Panc1 (cell line): ENCODE measurements around the gene SCYGR6. TPM values are rescaled to one million over a fixed set of nuclear protein-coding genes. Genes with fewer than 3 reads are reported as not detected.

Source experiments
- ATAC-seq: fragments of 200-7000 bp; cut with Tn5 transposase; 2 replicates; pipeline ENCODE4 v1.9.1; 2020; ENCODE audit warnings: mild to moderate bottlenecking, moderate library complexity
- BruUV-seq: library from RNA; stranded (reverse); fragments of 400-500 nt; replicated peaks from 2 replicates; lab custom pipeline; 2021; lab: Mats Ljungman, UMichigan
- CTCF ChIA-PET: fragments of 300-600 bp; sonication (Branson Sonifier 250); formaldehyde crosslinking; loops from one replicate; lab custom pipeline; 2022; ENCODE audit warnings: antibody characterized with exemption; lab: Charles Lee
- POLR2A ChIA-PET: fragments of 300-600 bp; sonication (Branson Sonifier 250); formaldehyde crosslinking; loops from one replicate; lab custom pipeline; 2022; ENCODE audit warnings: antibody characterized with exemption; lab: Charles Lee
- DNase-seq: peaks from one replicate; pipeline ENCODE4 v3.0.0-alpha.2; 2010; ENCODE audit warnings: low read depth, low spot score
- H3K27ac ChIP-seq: 2 replicates; pipeline ENCODE4 v1.5.1; 2011; ENCODE audit warnings: mild to moderate bottlenecking, low read length, inconsistent platforms
- H3K27me3 ChIP-seq: fragments of 200-500 bp; sonication (Bioruptor generic); 2 replicates; pipeline ENCODE4 v1.6.0; 2014; ENCODE audit warnings: low read length, inconsistent platforms; ENCODE audit not compliant: control insufficient read depth, insufficient read depth
- H3K36me3 ChIP-seq: fragments of 200-500 bp; sonication (Bioruptor generic); 2 replicates; pipeline ENCODE4 v1.5.1; 2014; ENCODE audit warnings: inconsistent platforms, mild to moderate bottlenecking, low read length, moderate library complexity; ENCODE audit not compliant: control insufficient read depth, insufficient read depth
- H3K4me1 ChIP-seq: 2 replicates; pipeline ENCODE4 v1.5.1; 2011; ENCODE audit warnings: inconsistent platforms, mild to moderate bottlenecking, low read length, moderate library complexity; ENCODE audit not compliant: control insufficient read depth, insufficient read depth
- H3K4me3 ChIP-seq, 2 experiments: 2 replicates each; pipeline ENCODE4 v1.5.1; 2011 to 2012; ENCODE audit warnings: low read depth in 2 of 2, low read length in 2 of 2, mild to moderate bottlenecking in 2 of 2, inconsistent platforms in 1 of 2, moderate library complexity in 1 of 2
- H3K9me3 ChIP-seq: fragments of 200-500 bp; sonication (Bioruptor generic); 2 replicates; pipeline ENCODE4 v1.5.1; 2014; ENCODE audit warnings: low read depth, mild to moderate bottlenecking, inconsistent platforms, low read length, moderate library complexity; ENCODE audit not compliant: control insufficient read depth, insufficient read depth
- POLR2AphosphoS5 ChIP-seq: IDR thresholded peaks from 2 replicates; pipeline ENCODE4 v1.6.1; 2012; ENCODE audit warnings: mild to moderate bottlenecking, low read depth, low read length, moderate library complexity
- SIN3A ChIP-seq: IDR thresholded peaks from 2 replicates; pipeline ENCODE4 v1.6.1; 2012; ENCODE audit warnings: low read depth, mild to moderate bottlenecking, low read length, moderate library complexity, borderline replicate concordance; ENCODE audit not compliant: insufficient read depth
- TCF7L2 ChIP-seq: IDR thresholded peaks from 2 replicates; pipeline ENCODE4 v1.6.1; 2011; ENCODE audit warnings: mild to moderate bottlenecking, low read depth, low read length, inconsistent platforms
- in situ Hi-C: cut with HindIII; loops from 2 replicates; pipeline ENCODE4 v1.10.0; 2016; ENCODE audit warnings: low sequenced_read_pairs, low pct_unique_long_range_greater_than_20kb
- intact Hi-C: fragments of 100-400 bp; cut with micrococcal nuclease; formaldehyde crosslinking; loops from one replicate; pipeline ENCODE4 v1.10.0; 2022; ENCODE audit not compliant: unreplicated experiment
- total RNA-seq: library from RNA; stranded (reverse); gene quantifications from one replicate; pipeline ENCODE4 v1.2.1, GENCODE V29; 2021; ENCODE audit not compliant: unreplicated experiment
- TF ChIP-seq, protein P1 (sequence below), 2 experiments: IDR thresholded peaks; 2 replicates each; pipeline ENCODE4 v1.6.1; 2011 to 2012; ENCODE audit warnings: low read depth in 2 of 2, control low read depth in 1 of 2, low read length in 1 of 2, mild to moderate bottlenecking in 1 of 2, moderate library complexity in 1 of 2; ENCODE audit not compliant: insufficient read depth in 1 of 2
- TF ChIP-seq, protein P2 (sequence below): fragments of 450-650 bp; IDR thresholded peaks from 2 replicates; pipeline ENCODE4 v1.5.1; 2017; ENCODE audit warnings: mild to moderate bottlenecking

The SCYGR6 gene
- total RNA-seq, 1 experiment from 2014 or later = not detected

DNA sequence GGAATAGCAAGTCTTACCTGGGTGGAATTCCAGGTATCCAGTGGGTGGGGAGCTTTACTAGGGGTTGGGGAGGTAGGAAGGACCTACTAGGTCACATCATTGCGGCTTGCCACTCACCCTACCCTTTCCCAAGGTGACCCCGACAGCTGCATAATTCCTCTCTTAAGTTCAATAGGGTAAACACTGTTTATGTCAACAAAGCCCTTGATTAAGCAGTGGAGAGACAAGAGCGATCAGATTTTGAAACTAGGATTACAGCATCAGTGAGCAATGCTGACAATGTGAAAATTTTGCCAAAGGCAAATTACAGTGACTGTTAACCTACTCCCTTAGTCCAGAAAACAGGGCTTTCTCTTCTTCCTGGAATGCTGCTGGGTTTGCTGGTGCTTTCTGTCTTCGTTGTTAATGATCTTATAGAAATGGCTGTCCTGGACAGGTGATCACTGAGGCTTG lies 21.3 kb downstream of the SCYGR6 start:
- intact Hi-C loops = no loop called here

DNA sequence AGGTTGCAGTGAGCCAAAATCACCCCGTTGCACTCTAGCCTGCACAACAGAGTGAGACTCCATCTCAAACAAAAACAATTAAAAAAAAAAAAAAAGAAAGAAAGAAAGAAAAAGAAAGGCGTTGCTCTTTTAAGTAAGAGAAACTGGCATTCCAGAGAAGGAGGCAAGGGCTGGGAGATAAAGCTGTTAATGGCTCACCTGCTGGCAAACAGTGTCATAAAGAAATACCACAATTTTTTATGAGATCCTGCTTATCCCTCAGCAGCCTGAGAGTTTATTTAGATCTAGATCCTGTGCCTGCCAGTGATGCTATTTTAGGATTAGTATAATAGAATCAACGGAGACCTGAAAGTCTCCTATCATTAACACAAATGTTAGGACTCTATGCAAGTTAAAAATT lies 23.0 kb downstream of the SCYGR6 start:
- ChIA-PET CTCF (no interaction called here), POLR2A (no interaction called here)
- Histone ChIP-seq H3K4me1 (no peaks in the 10 kb centered on the region), H3K36me3 (no peaks in the 10 kb centered on the region), H3K27me3 (no peaks in the 10 kb centered on the region), H3K4me3 (no peak overlapping the region), H3K27ac (no peak overlapping the region), H3K9me3 (no peaks in the 10 kb centered on the region)
- ATAC-seq = no peak
- no peak for DNase-seq
- TF ChIP-seq SIN3A = no peak
- TF ChIP-seq POLR2AphosphoS5 = no peak
- TF ChIP-seq, protein P1, sequence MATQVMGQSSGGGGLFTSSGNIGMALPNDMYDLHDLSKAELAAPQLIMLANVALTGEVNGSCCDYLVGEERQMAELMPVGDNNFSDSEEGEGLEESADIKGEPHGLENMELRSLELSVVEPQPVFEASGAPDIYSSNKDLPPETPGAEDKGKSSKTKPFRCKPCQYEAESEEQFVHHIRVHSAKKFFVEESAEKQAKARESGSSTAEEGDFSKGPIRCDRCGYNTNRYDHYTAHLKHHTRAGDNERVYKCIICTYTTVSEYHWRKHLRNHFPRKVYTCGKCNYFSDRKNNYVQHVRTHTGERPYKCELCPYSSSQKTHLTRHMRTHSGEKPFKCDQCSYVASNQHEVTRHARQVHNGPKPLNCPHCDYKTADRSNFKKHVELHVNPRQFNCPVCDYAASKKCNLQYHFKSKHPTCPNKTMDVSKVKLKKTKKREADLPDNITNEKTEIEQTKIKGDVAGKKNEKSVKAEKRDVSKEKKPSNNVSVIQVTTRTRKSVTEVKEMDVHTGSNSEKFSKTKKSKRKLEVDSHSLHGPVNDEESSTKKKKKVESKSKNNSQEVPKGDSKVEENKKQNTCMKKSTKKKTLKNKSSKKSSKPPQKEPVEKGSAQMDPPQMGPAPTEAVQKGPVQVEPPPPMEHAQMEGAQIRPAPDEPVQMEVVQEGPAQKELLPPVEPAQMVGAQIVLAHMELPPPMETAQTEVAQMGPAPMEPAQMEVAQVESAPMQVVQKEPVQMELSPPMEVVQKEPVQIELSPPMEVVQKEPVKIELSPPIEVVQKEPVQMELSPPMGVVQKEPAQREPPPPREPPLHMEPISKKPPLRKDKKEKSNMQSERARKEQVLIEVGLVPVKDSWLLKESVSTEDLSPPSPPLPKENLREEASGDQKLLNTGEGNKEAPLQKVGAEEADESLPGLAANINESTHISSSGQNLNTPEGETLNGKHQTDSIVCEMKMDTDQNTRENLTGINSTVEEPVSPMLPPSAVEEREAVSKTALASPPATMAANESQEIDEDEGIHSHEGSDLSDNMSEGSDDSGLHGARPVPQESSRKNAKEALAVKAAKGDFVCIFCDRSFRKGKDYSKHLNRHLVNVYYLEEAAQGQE (IDR thresholded peaks at IDR 0.05; ENCODE audit: insufficient read depth in 1 of 2, low read depth in 2 of 2, low read length in 1 of 2) = no peak
- no peak for TF ChIP-seq TCF7L2
- TF ChIP-seq, protein P2, sequence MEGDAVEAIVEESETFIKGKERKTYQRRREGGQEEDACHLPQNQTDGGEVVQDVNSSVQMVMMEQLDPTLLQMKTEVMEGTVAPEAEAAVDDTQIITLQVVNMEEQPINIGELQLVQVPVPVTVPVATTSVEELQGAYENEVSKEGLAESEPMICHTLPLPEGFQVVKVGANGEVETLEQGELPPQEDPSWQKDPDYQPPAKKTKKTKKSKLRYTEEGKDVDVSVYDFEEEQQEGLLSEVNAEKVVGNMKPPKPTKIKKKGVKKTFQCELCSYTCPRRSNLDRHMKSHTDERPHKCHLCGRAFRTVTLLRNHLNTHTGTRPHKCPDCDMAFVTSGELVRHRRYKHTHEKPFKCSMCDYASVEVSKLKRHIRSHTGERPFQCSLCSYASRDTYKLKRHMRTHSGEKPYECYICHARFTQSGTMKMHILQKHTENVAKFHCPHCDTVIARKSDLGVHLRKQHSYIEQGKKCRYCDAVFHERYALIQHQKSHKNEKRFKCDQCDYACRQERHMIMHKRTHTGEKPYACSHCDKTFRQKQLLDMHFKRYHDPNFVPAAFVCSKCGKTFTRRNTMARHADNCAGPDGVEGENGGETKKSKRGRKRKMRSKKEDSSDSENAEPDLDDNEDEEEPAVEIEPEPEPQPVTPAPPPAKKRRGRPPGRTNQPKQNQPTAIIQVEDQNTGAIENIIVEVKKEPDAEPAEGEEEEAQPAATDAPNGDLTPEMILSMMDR = no peak
- in situ Hi-C loops (no loop called here), intact Hi-C loops (no loop called here)
- no TSS peak for BruUV-seq

More for the DNA sequence above, 21.3 kb downstream of the SCYGR6 start:
- Histone ChIP-seq H3K27ac (no peak overlapping the region), H3K4me3 (no peak overlapping the region), H3K9me3 (no peaks in the 10 kb centered on the region), H3K27me3 (no peaks in the 10 kb centered on the region), H3K36me3 (no peaks in the 10 kb centered on the region), H3K4me1 (no peaks in the 10 kb centered on the region)
- no TSS peak for BruUV-seq
- in situ Hi-C loops = no loop called here
- ChIA-PET CTCF (no interaction called here), POLR2A (no interaction called here)
- DNase-seq = no peak
- TF ChIP-seq, protein P2 = no peak
- no peak for TF ChIP-seq SIN3A
- TF ChIP-seq POLR2AphosphoS5 = no peak
- TF ChIP-seq TCF7L2 = no peak
- TF ChIP-seq, protein P1 (IDR thresholded peaks at IDR 0.05; ENCODE audit: insufficient read depth in 1 of 2, low read depth in 2 of 2, low read length in 1 of 2) = no peak
- peak; percentile 21; the same call in 1 of the 2 replicates for ATAC-seq
